GM10847 (cell line): ENCODE data around the gene UNC13C.

Experiments used
- POLR2A ChIP-seq: IDR thresholded peaks from 2 replicates; pipeline ENCODE4 v1.6.1; 2011; ENCODE audit not compliant: insufficient read length; ENCODE audit errors: extremely low read depth

Gene UNC13C

GRCh38 chr15:54675241-54675640, 697.0 kb downstream of the UNC13C start:
- TF ChIP-seq POLR2A: no peak

- TF ChIP-seq POLR2A: no peak
These were observed 703.3 kb downstream of the UNC13C start for GRCh38 chr15:54681584-54681983.
